Measurements from ENCODE around the gene MICAL3.

Gene MICAL3

GRCh38 chr22:17842386-17842785 is 182.0 kb downstream of the MICAL3 start:
- no peak for ATAC-seq

DNA sequence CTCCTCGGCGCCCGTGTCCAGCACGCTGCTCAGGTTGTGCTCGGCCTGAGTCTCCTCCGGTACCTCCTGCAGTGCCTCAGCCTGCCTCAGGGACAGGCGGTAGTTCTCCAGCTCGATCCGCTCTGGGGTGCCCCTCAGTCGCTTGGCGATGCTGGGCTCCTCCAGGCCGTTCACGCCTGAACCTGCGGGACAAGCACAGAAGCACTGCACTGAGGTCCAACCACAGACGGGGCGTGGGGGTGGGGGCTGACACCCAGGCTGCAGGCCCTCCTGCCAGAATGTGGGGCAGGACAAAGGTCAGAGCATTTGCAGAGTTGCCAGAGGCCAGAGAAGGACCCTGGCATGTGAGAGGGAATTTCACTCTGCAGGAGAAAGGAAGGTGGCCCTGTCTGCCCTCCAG is 182.5 kb downstream of the MICAL3 start:
- no peak for TF ChIP-seq TOX (CRISPR knock-in tag; IDR thresholded peaks at IDR 0.05; ENCODE audit: borderline replicate concordance)
- no peak for TF ChIP-seq ZFP30 (CRISPR knock-in tag; IDR thresholded peaks at IDR 0.05)
- no peak for TF ChIP-seq ZNF8 (CRISPR knock-in tag; IDR thresholded peaks at IDR 0.05)
- no peak for TF ChIP-seq ZNF565 (CRISPR knock-in tag; conservative IDR thresholded peaks at IDR 0.05; ENCODE audit: low read depth)
- no peak for TF ChIP-seq ZFP3 (CRISPR knock-in tag; IDR thresholded peaks at IDR 0.05)
- no peak for TF ChIP-seq OSR1 (CRISPR knock-in tag; IDR thresholded peaks at IDR 0.05)
- no peak for TF ChIP-seq BACH2 (CRISPR knock-in tag; IDR thresholded peaks at IDR 0.05; ENCODE audit: borderline replicate concordance)
- no peak for TF ChIP-seq SNAI2 (CRISPR knock-in tag; IDR thresholded peaks at IDR 0.05)
- TF ChIP-seq ARNTL (CRISPR knock-in tag; IDR thresholded peaks at IDR 0.05; ENCODE audit: borderline replicate concordance, low read depth) = no peak
- TF ChIP-seq TCF4 (CRISPR knock-in tag; IDR thresholded peaks at IDR 0.05; ENCODE audit: borderline replicate concordance) = no peak
- TF ChIP-seq ESRRG (CRISPR knock-in tag; IDR thresholded peaks at IDR 0.05) = no peak
- no peak for TF ChIP-seq GLIS3 (CRISPR knock-in tag; IDR thresholded peaks at IDR 0.05)
- TF ChIP-seq ZC3H10 (CRISPR knock-in tag; IDR thresholded peaks at IDR 0.05) = no peak
- no peak for ATAC-seq

More at GRCh38 chr22:17842386-17842785, 182.0 kb downstream of the MICAL3 start:
- no peak for TF ChIP-seq ZNF8 (CRISPR knock-in tag; IDR thresholded peaks at IDR 0.05)
- no peak for TF ChIP-seq ARNTL (CRISPR knock-in tag; IDR thresholded peaks at IDR 0.05; ENCODE audit: borderline replicate concordance, low read depth)
- TF ChIP-seq ZNF70 (CRISPR knock-in tag; IDR thresholded peaks at IDR 0.05) = no peak
- no peak for TF ChIP-seq GLIS3 (CRISPR knock-in tag; IDR thresholded peaks at IDR 0.05)
- TF ChIP-seq SNAI2 (CRISPR knock-in tag; IDR thresholded peaks at IDR 0.05) = no peak
- no peak for TF ChIP-seq RARB (CRISPR knock-in tag; IDR thresholded peaks at IDR 0.05)
- TF ChIP-seq OSR1 (CRISPR knock-in tag; IDR thresholded peaks at IDR 0.05) = no peak

DNA sequence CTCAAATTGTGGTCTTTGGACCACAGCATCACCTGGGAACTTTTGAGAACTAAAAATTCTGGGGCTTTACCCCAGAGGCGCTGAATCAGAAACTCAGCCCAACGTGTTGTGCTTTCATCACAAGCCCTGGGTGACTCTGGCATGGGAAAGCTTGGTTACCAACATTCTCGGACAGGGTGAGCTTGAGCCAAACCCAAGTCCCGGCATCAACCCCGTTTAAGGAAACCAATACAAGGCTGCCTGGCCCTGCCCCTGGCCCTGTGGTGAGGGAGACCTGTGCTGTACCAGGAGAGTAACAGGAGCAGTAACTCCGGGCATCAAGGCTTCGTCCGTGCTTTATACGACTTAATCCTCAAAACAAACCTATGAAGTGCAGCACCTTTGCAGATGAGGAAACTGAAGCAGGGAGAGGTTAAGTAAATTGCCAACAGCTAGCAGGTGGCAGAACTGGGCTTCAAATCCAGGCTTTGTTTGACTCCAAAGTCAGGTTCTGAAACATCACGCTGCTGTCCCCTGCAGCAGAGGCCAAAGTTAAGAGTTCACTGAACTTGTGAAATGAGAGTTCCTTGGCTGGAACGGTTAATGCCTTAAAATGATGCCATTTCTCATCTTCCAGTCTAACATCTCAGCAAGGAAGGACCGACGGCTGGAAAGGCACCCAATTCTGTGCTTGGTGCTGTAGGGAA is 186.0 kb downstream of the MICAL3 start:
- no peak for ATAC-seq
- TF ChIP-seq SNAI2 (CRISPR knock-in tag; IDR thresholded peaks at IDR 0.05) = no peak
- TF ChIP-seq OSR1 (CRISPR knock-in tag; IDR thresholded peaks at IDR 0.05) = no peak
- no peak for TF ChIP-seq ZFP3 (CRISPR knock-in tag; IDR thresholded peaks at IDR 0.05)
- TF ChIP-seq RARB (CRISPR knock-in tag; IDR thresholded peaks at IDR 0.05) = no peak
- no peak for TF ChIP-seq BACH2 (CRISPR knock-in tag; IDR thresholded peaks at IDR 0.05; ENCODE audit: borderline replicate concordance)
- no peak for TF ChIP-seq PPARA (CRISPR knock-in tag; IDR thresholded peaks at IDR 0.05; ENCODE audit: borderline replicate concordance)
- TF ChIP-seq CSRNP3 (CRISPR knock-in tag; IDR thresholded peaks at IDR 0.05) = no peak

DNA sequence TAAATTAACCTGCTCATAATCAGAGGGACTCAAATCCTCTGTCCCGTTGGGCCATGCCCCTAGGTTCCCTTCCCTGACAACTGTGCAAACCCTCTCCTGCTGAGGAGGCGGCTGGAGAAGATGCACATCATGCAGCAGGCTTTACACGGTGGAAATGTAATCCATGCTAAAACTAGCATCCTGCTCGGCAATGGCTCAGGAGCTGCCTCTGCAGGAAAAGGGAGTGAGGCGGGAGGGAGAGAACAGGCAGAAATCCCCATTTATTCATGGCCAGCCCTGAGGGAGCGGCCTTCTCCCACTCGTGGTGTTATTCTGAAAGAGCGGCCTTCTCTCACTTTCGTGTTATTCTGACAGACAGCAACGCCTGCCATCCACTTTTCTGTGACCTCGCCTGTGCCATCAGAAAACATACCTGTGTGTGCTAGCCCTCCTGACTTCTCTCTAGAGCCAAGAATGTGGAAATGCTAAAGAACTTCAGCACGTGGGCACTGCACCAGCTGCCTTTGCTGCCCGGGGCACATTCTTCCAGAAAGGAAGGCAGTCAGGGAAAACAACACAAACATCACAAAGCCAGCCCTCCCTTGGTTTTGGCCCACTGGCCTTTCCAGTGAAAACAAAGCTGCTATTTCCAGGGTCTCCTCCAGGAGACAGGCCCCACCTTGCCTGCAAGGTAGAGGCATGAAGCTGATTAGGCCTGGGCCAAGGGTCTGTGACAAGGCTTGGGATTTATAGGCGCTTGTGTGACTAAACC is 187.2 kb downstream of the MICAL3 start:
- ATAC-seq = no peak

More for the DNA sequence above, 187.2 kb downstream of the MICAL3 start:
- TF ChIP-seq, protein P1, sequence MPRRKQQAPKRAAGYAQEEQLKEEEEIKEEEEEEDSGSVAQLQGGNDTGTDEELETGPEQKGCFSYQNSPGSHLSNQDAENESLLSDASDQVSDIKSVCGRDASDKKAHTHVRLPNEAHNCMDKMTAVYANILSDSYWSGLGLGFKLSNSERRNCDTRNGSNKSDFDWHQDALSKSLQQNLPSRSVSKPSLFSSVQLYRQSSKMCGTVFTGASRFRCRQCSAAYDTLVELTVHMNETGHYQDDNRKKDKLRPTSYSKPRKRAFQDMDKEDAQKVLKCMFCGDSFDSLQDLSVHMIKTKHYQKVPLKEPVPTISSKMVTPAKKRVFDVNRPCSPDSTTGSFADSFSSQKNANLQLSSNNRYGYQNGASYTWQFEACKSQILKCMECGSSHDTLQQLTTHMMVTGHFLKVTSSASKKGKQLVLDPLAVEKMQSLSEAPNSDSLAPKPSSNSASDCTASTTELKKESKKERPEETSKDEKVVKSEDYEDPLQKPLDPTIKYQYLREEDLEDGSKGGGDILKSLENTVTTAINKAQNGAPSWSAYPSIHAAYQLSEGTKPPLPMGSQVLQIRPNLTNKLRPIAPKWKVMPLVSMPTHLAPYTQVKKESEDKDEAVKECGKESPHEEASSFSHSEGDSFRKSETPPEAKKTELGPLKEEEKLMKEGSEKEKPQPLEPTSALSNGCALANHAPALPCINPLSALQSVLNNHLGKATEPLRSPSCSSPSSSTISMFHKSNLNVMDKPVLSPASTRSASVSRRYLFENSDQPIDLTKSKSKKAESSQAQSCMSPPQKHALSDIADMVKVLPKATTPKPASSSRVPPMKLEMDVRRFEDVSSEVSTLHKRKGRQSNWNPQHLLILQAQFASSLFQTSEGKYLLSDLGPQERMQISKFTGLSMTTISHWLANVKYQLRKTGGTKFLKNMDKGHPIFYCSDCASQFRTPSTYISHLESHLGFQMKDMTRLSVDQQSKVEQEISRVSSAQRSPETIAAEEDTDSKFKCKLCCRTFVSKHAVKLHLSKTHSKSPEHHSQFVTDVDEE (CRISPR knock-in tag; IDR thresholded peaks at IDR 0.05) = no peak
- TF ChIP-seq PATZ1 (CRISPR knock-in tag; IDR thresholded peaks at IDR 0.05; ENCODE audit: borderline replicate concordance) (no peak), BACH2 (CRISPR knock-in tag; IDR thresholded peaks at IDR 0.05; ENCODE audit: borderline replicate concordance) (no peak), TOX (CRISPR knock-in tag; IDR thresholded peaks at IDR 0.05; ENCODE audit: borderline replicate concordance) (no peak), CREB5 (CRISPR knock-in tag; IDR thresholded peaks at IDR 0.05; ENCODE audit: low read depth) (no peak), ZNF8 (CRISPR knock-in tag; IDR thresholded peaks at IDR 0.05) (no peak), POU6F1 (CRISPR knock-in tag; IDR thresholded peaks at IDR 0.05; ENCODE audit: borderline replicate concordance, low read depth) (no peak), CSDC2 (CRISPR knock-in tag; IDR thresholded peaks at IDR 0.05) (no peak), ZFP30 (CRISPR knock-in tag; IDR thresholded peaks at IDR 0.05) (no peak), OSR1 (CRISPR knock-in tag; IDR thresholded peaks at IDR 0.05) (no peak), ARNTL (CRISPR knock-in tag; IDR thresholded peaks at IDR 0.05; ENCODE audit: borderline replicate concordance, low read depth) (no peak), TCF4 (CRISPR knock-in tag; IDR thresholded peaks at IDR 0.05; ENCODE audit: borderline replicate concordance) (no peak), SNAI2 (CRISPR knock-in tag; IDR thresholded peaks at IDR 0.05) (no peak), ESRRG (CRISPR knock-in tag; IDR thresholded peaks at IDR 0.05) (no peak)
